GM21737 (cell line): ENCODE data around the gene TTC8.
A peak's percentile ranks its signal among the peaks of the same experiment; 100 is the strongest.
"Not testable (repeated sequence)": the region's sequence is repeated elsewhere in the genome, so short reads cannot be mapped to it uniquely, and the experiment has no call there.

Experiments
- ATAC-seq: cut with Tn5 transposase; IDR thresholded peaks from one replicate; pipeline ENCODE4 v1.9.1; 2021; ENCODE audit warnings: mild to moderate bottlenecking, moderate library complexity; ENCODE audit not compliant: unreplicated experiment

The TTC8 gene

GRCh38 chr14:88824314-88825077, at the start of gene TTC8:
Gene TTC8, plus strand, starts transcription at chr14:88824651. Its CDS starts 57 bp downstream, at chr14:88824708.
- ATAC-seq, result peak; percentile 99

- ATAC-seq, result no peak
Measured at GRCh38 chr14:88775532-88775931, 48.9 kb upstream of the TTC8 start.

- ATAC-seq, result no peak
Measured at GRCh38 chr14:88785911-88786310, 38.5 kb upstream of the TTC8 start.

- ATAC-seq, result no peak
Measured at GRCh38 chr14:88786715-88787114, 37.7 kb upstream of the TTC8 start.

- ATAC-seq, result not testable (repeated sequence)
Measured at GRCh38 chr14:88789573-88789972, 34.9 kb upstream of the TTC8 start.

- ATAC-seq, result no peak
Measured at GRCh38 chr14:88790501-88791251, 33.8 kb upstream of the TTC8 start.

GRCh38 chr14:88791252-88791621, 33.2 kb upstream of the TTC8 start:
- no peak for ATAC-seq

- peak; percentile 11 for ATAC-seq
Measured at GRCh38 chr14:88791629-88792472, 32.6 kb upstream of the TTC8 start.

- ATAC-seq, result peak; percentile 89
Measured at GRCh38 chr14:88792473-88793258, 31.8 kb upstream of the TTC8 start, which contains the start of gene EML5. Gene EML5, minus strand, starts transcription at chr14:88792953. Its CDS starts 450 bp downstream, at chr14:88792503.

GRCh38 chr14:88793259-88793625, 31.2 kb upstream of the TTC8 start:
- ATAC-seq, result no peak

- no peak for ATAC-seq
Measured at GRCh38 chr14:88798156-88798555, 26.3 kb upstream of the TTC8 start.

- ATAC-seq, result no peak
Measured at GRCh38 chr14:88799522-88799921, 24.9 kb upstream of the TTC8 start.

- ATAC-seq, result no peak
Measured at GRCh38 chr14:88802596-88802995, 21.9 kb upstream of the TTC8 start.

GRCh38 chr14:88804035-88804434, 20.4 kb upstream of the TTC8 start:
- no peak for ATAC-seq

GRCh38 chr14:88804477-88804876, 20.0 kb upstream of the TTC8 start:
- no peak for ATAC-seq

GRCh38 chr14:88808359-88808758, 16.1 kb upstream of the TTC8 start:
- no peak for ATAC-seq

- no peak for ATAC-seq
Measured at GRCh38 chr14:88815980-88816379, 8.5 kb upstream of the TTC8 start.

GRCh38 chr14:88818018-88818417, 6.4 kb upstream of the TTC8 start:
- ATAC-seq, result no peak

GRCh38 chr14:88819674-88820073, 4.8 kb upstream of the TTC8 start:
- ATAC-seq, result not testable (repeated sequence)

- ATAC-seq, result no peak
Measured at GRCh38 chr14:88821378-88821777, 3.1 kb upstream of the TTC8 start.

- ATAC-seq, result no peak
Measured at GRCh38 chr14:88821888-88822287, 2.6 kb upstream of the TTC8 start.
